ENCODE results near the gene ATP2B1. TPM values are rescaled to one million over a fixed set of nuclear protein-coding genes. Genes with fewer than 3 reads are reported as not detected.

The ATP2B1 gene
- total RNA-seq, 1 donor from 2014 or later, result 49.7 TPM

- no peak for DNase-seq (ENCODE audit: low spot score)
- H3K9me3 Mint-ChIP-seq (ENCODE audit: low read depth), result peaks cover 6% of the 10 kb centered on the region
- TF ChIP-seq CTCF (IDR thresholded peaks at IDR 0.05), result no peak
- H3K36me3 Mint-ChIP-seq (ENCODE audit: low read depth), result peaks cover 6% of the 10 kb centered on the region
- no peaks in the 10 kb centered on the region for H3K4me1 Mint-ChIP-seq (ENCODE audit: low read depth)
- H3K27ac Mint-ChIP-seq (ENCODE audit: unreplicated experiment), result no peak overlapping the region
- no peaks in the 10 kb centered on the region for H3K27me3 Mint-ChIP-seq (ENCODE audit: low read depth)
- H3K4me3 Mint-ChIP-seq (ENCODE audit: unreplicated experiment), result no peak overlapping the region
Observed at GRCh38 chr12:89650239-89650638, 58.4 kb downstream of the ATP2B1 start.

GRCh38 chr12:89649820-89650219 lies 58.8 kb downstream of the ATP2B1 start:
- no peaks in the 10 kb centered on the region for H3K4me1 Mint-ChIP-seq (ENCODE audit: low read depth)
- H3K27ac Mint-ChIP-seq (ENCODE audit: unreplicated experiment), result no peak overlapping the region
- H3K27me3 Mint-ChIP-seq (ENCODE audit: low read depth), result no peaks in the 10 kb centered on the region
- DNase-seq (ENCODE audit: low spot score), result no peak
- peaks cover 6% of the 10 kb centered on the region for H3K9me3 Mint-ChIP-seq (ENCODE audit: low read depth)
- peaks cover 6% of the 10 kb centered on the region for H3K36me3 Mint-ChIP-seq (ENCODE audit: low read depth)
- TF ChIP-seq CTCF (IDR thresholded peaks at IDR 0.05), result no peak
- no peak overlapping the region for H3K4me3 Mint-ChIP-seq (ENCODE audit: unreplicated experiment)

DNA sequence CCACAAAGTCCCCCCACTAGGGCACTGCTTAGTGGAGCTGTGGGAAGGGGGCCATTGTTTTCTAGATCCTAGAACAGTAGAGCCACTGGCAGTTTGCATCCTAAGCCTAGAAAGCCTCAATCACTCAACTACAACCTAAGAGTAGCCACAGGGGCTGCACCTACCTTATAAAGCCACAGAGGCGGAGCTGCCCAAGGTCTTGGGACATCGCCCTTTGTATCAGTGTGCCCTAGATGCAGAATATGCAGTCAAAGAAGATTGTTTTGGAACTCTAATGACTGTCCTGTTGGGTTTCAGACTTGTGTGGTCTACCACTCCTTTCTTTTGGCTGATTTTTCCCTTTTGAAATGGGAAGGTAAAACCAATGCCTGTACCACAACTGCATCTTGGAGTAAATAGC lies 59.5 kb downstream of the ATP2B1 start:
- peaks cover 6% of the 10 kb centered on the region for H3K9me3 Mint-ChIP-seq (ENCODE audit: low read depth)
- H3K36me3 Mint-ChIP-seq (ENCODE audit: low read depth), result peaks cover 6% of the 10 kb centered on the region
- no peak for DNase-seq (ENCODE audit: low spot score)
- no peaks in the 10 kb centered on the region for H3K27me3 Mint-ChIP-seq (ENCODE audit: low read depth)
- no peak for TF ChIP-seq CTCF (IDR thresholded peaks at IDR 0.05)
- no peak overlapping the region for H3K27ac Mint-ChIP-seq (ENCODE audit: unreplicated experiment)
- no peaks in the 10 kb centered on the region for H3K4me1 Mint-ChIP-seq (ENCODE audit: low read depth)
- no peak overlapping the region for H3K4me3 Mint-ChIP-seq (ENCODE audit: unreplicated experiment)

DNA sequence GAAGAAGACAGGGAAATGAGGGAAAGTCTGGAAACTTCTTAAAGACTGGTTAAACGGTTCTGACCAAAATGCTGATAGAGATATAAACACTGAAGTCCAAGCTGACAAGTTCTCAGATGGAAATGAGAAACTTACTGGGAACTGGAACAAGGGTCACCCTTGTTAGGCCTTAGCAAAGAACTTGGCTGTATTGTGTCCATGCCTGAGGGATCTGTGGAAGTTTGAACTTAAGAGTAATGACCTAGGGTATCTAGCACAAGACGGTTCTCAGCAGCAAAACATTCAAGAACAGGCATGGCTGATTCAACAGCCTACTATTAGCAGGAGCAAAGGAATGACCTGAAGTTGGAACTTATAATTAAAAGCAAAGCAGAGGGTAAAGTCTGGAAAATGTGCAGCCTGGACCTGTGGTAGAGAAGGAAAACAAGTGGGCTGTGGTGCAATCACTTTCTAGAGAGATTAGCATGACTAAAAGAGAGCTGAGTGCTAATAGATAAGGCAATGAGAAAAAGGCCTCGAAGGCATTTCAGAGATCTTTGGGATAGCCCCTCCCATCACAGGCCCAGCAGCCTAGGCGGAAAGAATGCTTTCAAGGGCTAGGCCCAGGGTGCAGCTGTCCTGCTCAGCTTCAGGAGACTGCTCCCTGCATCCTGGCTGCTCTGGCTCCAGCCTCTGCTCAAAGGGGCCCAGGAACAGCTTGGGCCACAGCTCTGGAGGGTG lies 60.3 kb downstream of the ATP2B1 start:
- Mint-ChIP-seq H3K4me1 (ENCODE audit: low read depth) (no peaks in the 10 kb centered on the region), H3K36me3 (ENCODE audit: low read depth) (peaks cover 6% of the 10 kb centered on the region), H3K4me3 (ENCODE audit: unreplicated experiment) (no peak overlapping the region), H3K9me3 (ENCODE audit: low read depth) (peaks cover 6% of the 10 kb centered on the region), H3K27me3 (ENCODE audit: low read depth) (no peaks in the 10 kb centered on the region), H3K27ac (ENCODE audit: unreplicated experiment) (peak overlapping the region; percentile 19)
- DNase-seq (ENCODE audit: low spot score), result no peak
- TF ChIP-seq CTCF (IDR thresholded peaks at IDR 0.05), result no peak

GRCh38 chr12:89645434-89645833 lies 63.2 kb downstream of the ATP2B1 start:
- H3K36me3 Mint-ChIP-seq (ENCODE audit: low read depth), result peaks cover 6% of the 10 kb centered on the region
- no peak overlapping the region for H3K4me3 Mint-ChIP-seq (ENCODE audit: unreplicated experiment)
- DNase-seq (ENCODE audit: low spot score), result no peak
- peaks cover 6% of the 10 kb centered on the region for H3K9me3 Mint-ChIP-seq (ENCODE audit: low read depth)
- no peaks in the 10 kb centered on the region for H3K4me1 Mint-ChIP-seq (ENCODE audit: low read depth)
- no peak overlapping the region for H3K27ac Mint-ChIP-seq (ENCODE audit: unreplicated experiment)
- no peak for TF ChIP-seq CTCF (IDR thresholded peaks at IDR 0.05)
- no peaks in the 10 kb centered on the region for H3K27me3 Mint-ChIP-seq (ENCODE audit: low read depth)

Measured in chondrocyte (in vitro differentiated cells).